Esophagus squamous epithelium (tissue), 5 donors: ENCODE measurements around the gene TNFRSF4. TPM values are rescaled to one million over a fixed set of nuclear protein-coding genes. Genes with fewer than 3 reads are reported as not detected.

Experiments used
- DNase-seq: peaks from one replicate; lab custom pipeline; 2025; lab: John Stamatoyannopoulos, UW
- H3K27ac ChIP-seq, 4 donors: fragments of 200-600 bp; sonication (generic); one replicate each; pipeline ENCODE4 v1.5.1; 2016 to 2019; ENCODE audit warnings: mild to moderate bottlenecking in 1 of 4
- H3K27me3 ChIP-seq, 4 donors: fragments of 200-600 bp; sonication (generic); 1 replicate in 3 of 4; 2 replicates in 1 of 4; pipeline versions ENCODE4 v1.5.1 to v1.6.0; 2017 to 2021; ENCODE audit warnings: antibody characterized with exemption in 1 of 4
- H3K36me3 ChIP-seq, 3 donors: fragments of 200-600 bp; sonication (generic); one replicate each; pipeline ENCODE4 v1.5.1; 2016 to 2019
- H3K4me1 ChIP-seq, 3 donors: fragments of 200-600 bp; sonication (generic); one replicate each; pipeline ENCODE4 v1.5.1; 2017 to 2019
- H3K4me3 ChIP-seq, 4 donors: fragments of 200-600 bp; sonication (generic); 1 replicate in 3 of 4; 2 replicates in 1 of 4; pipeline ENCODE4 v1.5.1; 2016 to 2019; ENCODE audit warnings: mild to moderate bottlenecking in 2 of 4, moderate library complexity in 1 of 4
- H3K9me3 ChIP-seq, 3 donors: fragments of 200-600 bp; sonication (generic); one replicate each; pipeline ENCODE4 v1.5.1; 2016 to 2019
- POLR2A ChIP-seq, 4 donors: fragments of 450-650 bp; IDR thresholded peaks; one replicate each; pipeline ENCODE4 v1.6.1; 2017; ENCODE audit warnings: antibody characterized with exemption in 4 of 4, mild to moderate bottlenecking in 4 of 4, moderate library complexity in 3 of 4
- WGBS, 2 donors: methylation state at CpG; one replicate each; pipeline ENCODE4 v1.1.5; 2018; 5-methylcytosine and 5-hydroxymethylcytosine counted together
- intact Hi-C: fragments of 100-400 bp; cut with DNase I; formaldehyde crosslinking; loops from one replicate; pipeline ENCODE4 v1.15.0; 2022
- total RNA-seq, 4 donors: library from RNA; depleted of rRNA; stranded (reverse); fragments of >200 nt; gene quantifications; one replicate each; pipeline ENCODE4 v1.1.0, GENCODE V29; 2016
- TF ChIP-seq, protein P1 (sequence below), 6 experiments: fragments of 450-650 bp in 4 of 6; fragments of 200-600 bp in 2 of 6; sonication (generic) in 2 of 6; IDR thresholded peaks; one replicate each; pipeline ENCODE4 v1.5.1; 2016 to 2019; ENCODE audit warnings: antibody characterized with exemption in 6 of 6, mild to moderate bottlenecking in 4 of 6, moderate library complexity in 4 of 6
- donor health status: DM: yes; HTN: yes; CAD: no.

TNFRSF4 gene
- total RNA-seq, 4 donors from 2014 or later: 0.40 to 1.3 (median 0.57) TPM; not detected in 1

DNA sequence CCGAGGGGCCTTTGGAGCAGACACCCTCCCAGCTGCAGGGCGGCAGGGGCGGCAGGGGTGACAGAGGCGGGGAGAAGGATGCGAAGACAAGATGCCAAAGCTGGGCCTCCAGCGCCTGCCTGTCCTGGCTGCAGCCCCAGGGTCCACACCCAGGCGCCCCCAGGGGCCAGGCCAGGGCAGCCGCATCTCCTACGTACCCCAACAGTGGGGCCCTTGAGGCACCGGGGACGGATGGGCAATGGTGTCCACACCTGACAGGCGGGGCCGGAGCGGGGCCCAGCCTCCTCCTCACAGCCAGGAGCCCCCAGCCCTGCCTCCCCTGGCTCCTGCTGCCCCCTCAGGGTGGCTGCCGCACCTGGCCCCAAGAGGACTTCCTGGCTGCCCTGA is 25.3 kb upstream of the TNFRSF4 start:
- Histone ChIP-seq H3K9me3 (no peaks in the 10 kb centered on the region), H3K4me1 (peaks cover 7 to 47% (median 32%) of the 10 kb centered on the region in 3 donors), H3K36me3 (peaks cover 0 to 12% (median 0%) of the 10 kb centered on the region in 3 donors), H3K27ac (no peak overlapping the region), H3K27me3 (peaks cover 0 to 62% (median 11%) of the 10 kb centered on the region in 4 donors), H3K4me3 (no peak overlapping the region)
- no CpG with 5 or more reads among the region's 15 CpGs for WGBS, 2 donors
- no peak for DNase-seq
- intact Hi-C loops: no loop called here
- TF ChIP-seq, protein P1, sequence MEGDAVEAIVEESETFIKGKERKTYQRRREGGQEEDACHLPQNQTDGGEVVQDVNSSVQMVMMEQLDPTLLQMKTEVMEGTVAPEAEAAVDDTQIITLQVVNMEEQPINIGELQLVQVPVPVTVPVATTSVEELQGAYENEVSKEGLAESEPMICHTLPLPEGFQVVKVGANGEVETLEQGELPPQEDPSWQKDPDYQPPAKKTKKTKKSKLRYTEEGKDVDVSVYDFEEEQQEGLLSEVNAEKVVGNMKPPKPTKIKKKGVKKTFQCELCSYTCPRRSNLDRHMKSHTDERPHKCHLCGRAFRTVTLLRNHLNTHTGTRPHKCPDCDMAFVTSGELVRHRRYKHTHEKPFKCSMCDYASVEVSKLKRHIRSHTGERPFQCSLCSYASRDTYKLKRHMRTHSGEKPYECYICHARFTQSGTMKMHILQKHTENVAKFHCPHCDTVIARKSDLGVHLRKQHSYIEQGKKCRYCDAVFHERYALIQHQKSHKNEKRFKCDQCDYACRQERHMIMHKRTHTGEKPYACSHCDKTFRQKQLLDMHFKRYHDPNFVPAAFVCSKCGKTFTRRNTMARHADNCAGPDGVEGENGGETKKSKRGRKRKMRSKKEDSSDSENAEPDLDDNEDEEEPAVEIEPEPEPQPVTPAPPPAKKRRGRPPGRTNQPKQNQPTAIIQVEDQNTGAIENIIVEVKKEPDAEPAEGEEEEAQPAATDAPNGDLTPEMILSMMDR (IDR thresholded peaks at IDR 0.05): no peak

DNA sequence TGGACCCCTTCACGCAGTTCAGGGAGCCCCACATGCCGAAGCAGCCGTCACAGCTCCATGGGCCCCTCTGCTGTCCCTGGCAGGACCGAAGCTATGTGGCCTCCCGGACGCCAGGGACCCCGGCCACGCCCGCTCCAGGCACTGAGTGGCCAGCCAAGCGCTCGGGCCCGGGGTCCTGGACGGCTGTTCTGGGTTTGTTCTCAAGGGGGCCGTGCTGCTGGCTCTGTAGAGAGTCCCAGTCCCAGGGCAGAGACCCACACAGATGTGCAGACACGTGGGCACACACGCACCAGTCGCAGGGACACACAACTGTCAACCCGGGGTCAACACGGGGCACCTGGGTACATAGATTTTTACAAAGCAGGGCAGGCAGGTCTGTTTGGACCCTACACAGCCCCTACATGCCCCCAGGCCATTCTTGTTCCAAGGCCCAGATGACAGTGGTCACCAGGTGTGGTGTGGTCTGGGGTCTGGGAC is 24.8 kb upstream of the TNFRSF4 start:
- Histone ChIP-seq H3K9me3 (no peaks in the 10 kb centered on the region), H3K4me3 (no peak overlapping the region), H3K4me1 (peaks cover 7 to 52% (median 32%) of the 10 kb centered on the region in 3 donors), H3K27me3 (peaks cover 0 to 58% (median 11%) of the 10 kb centered on the region in 4 donors), H3K36me3 (peaks cover 0 to 17% (median 0%) of the 10 kb centered on the region in 3 donors), H3K27ac (no peak overlapping the region)
- intact Hi-C loops: no loop called here
- TF ChIP-seq, protein P1 (IDR thresholded peaks at IDR 0.05): no peak
- no peak for TF ChIP-seq POLR2A (IDR thresholded peaks at IDR 0.05)
- 60 to 100% methylated on average over 1 of the region's 19 CpGs for WGBS, 2 donors
- no peak for DNase-seq

DNA sequence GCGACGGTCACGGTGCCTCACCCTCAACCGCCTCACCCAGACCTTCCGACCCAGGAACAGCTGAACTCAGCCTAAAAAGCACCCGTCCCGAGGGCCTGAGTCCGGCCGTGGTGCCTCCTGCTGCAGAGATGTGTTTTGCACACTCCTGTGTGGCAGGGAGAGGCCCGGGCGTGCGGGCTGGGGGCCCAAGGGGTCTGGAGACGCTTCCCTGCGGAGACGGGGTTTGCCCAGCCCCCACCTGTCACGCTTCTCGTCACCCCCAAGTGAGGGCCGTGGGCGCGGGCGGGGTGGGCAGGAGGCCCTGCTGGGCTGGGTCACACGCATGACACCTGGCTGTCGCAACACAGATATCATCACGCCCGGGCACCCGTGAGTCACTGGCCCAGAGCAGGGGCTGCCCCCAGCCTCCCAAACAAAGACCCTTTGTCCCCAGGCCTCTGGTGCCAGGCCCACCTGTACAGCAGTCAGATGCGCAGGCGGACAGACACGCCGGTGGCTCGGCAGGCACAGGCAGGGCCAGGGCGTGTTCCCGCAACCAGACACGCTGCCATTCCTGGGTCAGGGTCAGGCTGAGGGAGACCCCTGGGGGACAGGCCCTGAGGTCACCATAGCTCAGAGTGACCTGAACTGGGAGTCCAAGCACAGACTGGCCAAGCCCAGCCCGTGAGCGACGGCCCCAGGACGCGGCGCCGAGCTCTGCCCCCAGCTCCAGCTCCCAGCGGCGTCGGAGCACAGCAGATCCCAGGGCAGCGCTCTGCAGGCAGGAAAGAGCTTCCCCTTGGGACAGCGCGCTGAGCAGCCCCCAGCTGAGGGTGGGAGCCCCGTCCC is 24.1 kb upstream of the TNFRSF4 start:
- intact Hi-C loops: no loop called here
- TF ChIP-seq, protein P1 (IDR thresholded peaks at IDR 0.05): no peak
- no peak for TF ChIP-seq POLR2A (IDR thresholded peaks at IDR 0.05)
- Histone ChIP-seq H3K9me3 (no peaks in the 10 kb centered on the region), H3K27me3 (peaks cover 0 to 52% (median 11%) of the 10 kb centered on the region in 4 donors), H3K4me3 (no peak overlapping the region), H3K27ac (no peak overlapping the region), H3K36me3 (peaks cover 0 to 18% (median 0%) of the 10 kb centered on the region in 3 donors), H3K4me1 (peaks cover 9 to 59% (median 33%) of the 10 kb centered on the region in 3 donors)
- WGBS, 2 donors: no CpG with 5 or more reads among the region's 48 CpGs
- DNase-seq: no peak

DNA sequence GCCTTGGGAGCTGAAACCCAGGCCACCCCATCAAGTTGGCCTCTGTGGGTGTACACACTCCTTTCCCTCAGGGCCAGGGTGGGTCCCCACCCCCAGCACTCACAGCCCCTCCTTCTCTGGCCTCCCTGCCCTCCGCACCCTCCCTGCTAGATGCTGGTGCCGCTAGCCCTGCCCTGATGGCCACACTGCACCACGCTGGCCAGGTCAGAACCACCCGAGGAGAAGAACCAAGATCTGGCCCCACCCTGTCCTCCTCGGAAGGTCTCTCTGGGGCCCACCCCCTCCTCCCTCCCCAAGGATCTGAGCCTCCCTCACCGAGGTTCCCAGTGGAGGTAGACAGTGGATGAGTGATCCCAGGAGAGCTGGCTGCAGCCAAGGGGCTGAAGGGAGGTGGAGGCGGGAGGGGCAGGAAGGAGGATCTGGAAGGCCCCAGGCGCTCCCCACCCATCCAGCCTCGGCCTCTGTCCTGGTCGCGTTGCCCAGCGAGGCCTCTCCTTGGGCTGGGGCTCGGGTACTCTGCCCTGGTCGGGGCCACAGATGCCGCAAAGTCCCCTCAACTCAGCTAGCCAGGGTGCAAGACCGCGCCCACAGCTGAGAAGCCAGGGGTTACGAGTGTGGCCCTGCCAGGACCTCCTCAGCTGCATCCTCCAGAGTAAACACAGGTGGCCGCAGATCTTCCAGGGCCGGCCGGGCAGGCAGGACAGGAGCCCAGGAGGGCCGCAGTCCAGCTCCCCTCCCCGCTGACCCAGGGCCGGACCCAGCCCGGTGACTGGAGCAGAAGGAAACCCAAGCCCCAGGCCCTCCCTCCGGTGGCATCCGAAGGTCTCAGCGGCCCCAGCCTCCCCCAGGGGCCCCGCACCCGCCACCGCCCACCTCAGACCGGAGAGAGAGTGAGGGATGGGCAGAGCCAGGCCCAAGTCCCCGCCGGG is 23.3 kb upstream of the TNFRSF4 start:
- H3K9me3 ChIP-seq: no peaks in the 10 kb centered on the region
- no peak overlapping the region for H3K27ac ChIP-seq
- intact Hi-C loops: no loop called here
- H3K27me3 ChIP-seq: peaks cover 0 to 51% (median 11%) of the 10 kb centered on the region in 4 donors
- peaks cover 17 to 66% (median 37%) of the 10 kb centered on the region in 3 donors for H3K4me1 ChIP-seq
- WGBS, 2 donors: 35 to 50% methylated on average over 2 to 4 of the region's 34 CpGs
- peaks cover 0 to 18% (median 0%) of the 10 kb centered on the region in 3 donors for H3K36me3 ChIP-seq
- H3K4me3 ChIP-seq: no peak overlapping the region
- TF ChIP-seq POLR2A (IDR thresholded peaks at IDR 0.05): no peak
- TF ChIP-seq, protein P1 (IDR thresholded peaks at IDR 0.05): no peak
- no peak for DNase-seq
